Subcutaneous adipose tissue (tissue), 4 donors: Measurements from ENCODE around the gene MYORG. TPM values are rescaled to one million over a fixed set of nuclear protein-coding genes. Genes with fewer than 3 reads are reported as not detected.

Experiments used
- CTCF ChIP-seq: fragments of 450-650 bp; IDR thresholded peaks from one replicate; pipeline ENCODE4 v1.5.1; 2016; ENCODE audit warnings: low read depth, mild to moderate bottlenecking, control low read depth, antibody characterized with exemption, moderate library complexity
- total RNA-seq, 4 donors: library from RNA; depleted of rRNA; stranded (reverse); fragments of >200 nt; gene quantifications; one replicate each; pipeline ENCODE4 v1.1.0, GENCODE V29; 2016

The MYORG gene
- total RNA-seq, 4 donors from 2014 or later = 3.7 to 15.7 (median 12.9) TPM

- TF ChIP-seq CTCF = no peak
These were observed 14.0 kb downstream of the MYORG start for GRCh38 chr9:34362614-34363214.

GRCh38 chr9:34349324-34349723 is 27.4 kb downstream of the MYORG start:
- no peak for TF ChIP-seq CTCF

- no peak for TF ChIP-seq CTCF
These were observed 28.9 kb downstream of the MYORG start for GRCh38 chr9:34347800-34348158.

GRCh38 chr9:34346873-34347799 is 29.6 kb downstream of the MYORG start:
- TF ChIP-seq CTCF = no peak

- TF ChIP-seq CTCF = no peak
These were observed 33.1 kb downstream of the MYORG start for GRCh38 chr9:34343605-34344004.

- TF ChIP-seq CTCF = no peak
These were observed 33.6 kb downstream of the MYORG start for GRCh38 chr9:34343090-34343489.

- no peak for TF ChIP-seq CTCF
These were observed 34.9 kb downstream of the MYORG start for GRCh38 chr9:34341659-34342295.
